ENCODE results near the gene DHRS2. TPM values are rescaled to one million over a fixed set of nuclear protein-coding genes. Genes with fewer than 3 reads are reported as not detected.

DHRS2 gene
- total and polyA plus RNA-seq, 10 of the 15 experiments (the other 5 are each of a cell fraction or from before 2014, with no cell fraction given), result 0.09 to 1.8 (median 0.73) TPM; not detected in 1

- no peaks in the 10 kb centered on the region for H3K4me1 ChIP-seq (ENCODE audit: control insufficient read depth, insufficient read depth, low read length)
- H3K9ac ChIP-seq (ENCODE audit: control insufficient read depth, insufficient read depth, low read length), result no peak overlapping the region
- intact Hi-C loops (cut with micrococcal nuclease; ENCODE audit: unreplicated experiment), result no loop called here
- RAD21 ChIA-PET (ENCODE audit: unreplicated experiment), result interaction anchor here (1.0 kb wide), 1 partner anchor 34 kb away, joined by 7 read pairs; no protein-coding TSS in a partner anchor
- no peaks in the 10 kb centered on the region for H3K36me3 ChIP-seq (ENCODE audit: control insufficient read depth in 2 of 2, insufficient read depth in 2 of 2, low read length in 1 of 2)
- TF ChIP-seq ZSCAN29 (IDR thresholded peaks at IDR 0.05) (no peak), HDGF (IDR thresholded peaks at IDR 0.05) (no peak), KLF5 (IDR thresholded peaks at IDR 0.05; ENCODE audit: partially characterized antibody) (no peak), RBBP5 (conservative IDR thresholded peaks at IDR 0.05) (no peak), BCL11A (IDR thresholded peaks at IDR 0.05; ENCODE audit: low read depth, low read length) (no peak), CBX3 (IDR thresholded peaks at IDR 0.05; ENCODE audit: borderline replicate concordance, low read depth) (no peak), PAX5 (IDR thresholded peaks at IDR 0.05; ENCODE audit: borderline replicate concordance, low read depth, low read length) (no peak), JUND (IDR thresholded peaks at IDR 0.05; ENCODE audit: low read depth, low read length) (no peak), PAX8 (IDR thresholded peaks at IDR 0.05) (no peak)
- H3K27me3 ChIP-seq (replicated peaks in 1 of 2; ENCODE audit: control insufficient read depth in 2 of 2, insufficient read depth in 2 of 2, low read length in 1 of 2), result no peaks in the 10 kb centered on the region
- POLR2A ChIA-PET, result interaction anchor here (0.9 kb wide), 1 partner anchor 8 kb away, joined by 5 read pairs; no protein-coding TSS in a partner anchor
- H3K79me2 ChIP-seq (ENCODE audit: control insufficient read depth, insufficient read depth, low read length), result no peaks in the 10 kb centered on the region
- no peak overlapping the region for H3K4me2 ChIP-seq (ENCODE audit: control insufficient read depth, insufficient read depth)
- CTCF ChIA-PET, result interaction anchor here (0.8 to 6.6 kb wide), 3 partner anchors 10 to 33 kb away, joined by 3 to 49 read pairs (median 8); no protein-coding TSS in a partner anchor
- 65% methylated on average over 4 of the region's 4 CpGs for WGBS (ENCODE audit: insufficient coverage, insufficient replicate concordance, low lambda C conversion rate, missing lambda C conversion rate)
- H3K27ac ChIP-seq (ENCODE audit: control insufficient read depth, insufficient read depth), result no peak overlapping the region
- H3K4me3 ChIP-seq, result no peak overlapping the region
- ATAC-seq (no peak), DNase-seq (ENCODE audit: low read depth, low spot score) (no peak), FAIRE-seq (no peak)
- peaks cover 6% of the 10 kb centered on the region for H3K9me3 ChIP-seq (replicated peaks; ENCODE audit: control insufficient read depth, insufficient read depth, low read length)
- SMC1A ChIA-PET (ENCODE audit: uncharacterized antibody, unreplicated experiment), result interaction anchor here (0.6 to 1.0 kb wide), 3 partner anchors 21 to 104 kb away, joined by 3 read pairs; no protein-coding TSS in a partner anchor
- no peaks in the 10 kb centered on the region for H4K20me1 ChIP-seq (ENCODE audit: control insufficient read depth, insufficient read depth)
- BruUV-seq (replicated peaks), result no TSS peak
- no peak overlapping the region for H2AFZ ChIP-seq (ENCODE audit: control insufficient read depth, low read depth, low read length)
- in situ Hi-C loops (cut with MboI), result no loop called here
Observed at GRCh38 chr14:23622990-23623389, 13.2 kb upstream of the DHRS2 start.

GRCh38 chr14:23623962-23624361, 12.2 kb upstream of the DHRS2 start:
- H3K27me3 ChIP-seq (replicated peaks in 1 of 2; ENCODE audit: control insufficient read depth in 2 of 2, insufficient read depth in 2 of 2, low read length in 1 of 2), result no peaks in the 10 kb centered on the region
- ChIA-PET CTCF (interaction anchor here (6.6 kb wide), 1 partner anchor 9 kb away, joined by 49 read pairs; no protein-coding TSS in a partner anchor), SMC1A (ENCODE audit: uncharacterized antibody, unreplicated experiment) (no interaction called here), POLR2A (no interaction called here), RAD21 (ENCODE audit: unreplicated experiment) (interaction anchor here (1.0 kb wide), 1 partner anchor 35 kb away, joined by 3 read pairs; no protein-coding TSS in a partner anchor)
- ATAC-seq (no peak), FAIRE-seq (no peak), DNase-seq (ENCODE audit: low read depth, low spot score) (no peak)
- no peak overlapping the region for H2AFZ ChIP-seq (ENCODE audit: control insufficient read depth, low read depth, low read length)
- H3K79me2 ChIP-seq (ENCODE audit: control insufficient read depth, insufficient read depth, low read length), result no peaks in the 10 kb centered on the region
- H3K4me3 ChIP-seq, result no peak overlapping the region
- peaks cover 6% of the 10 kb centered on the region for H3K9me3 ChIP-seq (replicated peaks; ENCODE audit: control insufficient read depth, insufficient read depth, low read length)
- no peak overlapping the region for H3K27ac ChIP-seq (ENCODE audit: control insufficient read depth, insufficient read depth)
- no peaks in the 10 kb centered on the region for H3K4me1 ChIP-seq (ENCODE audit: control insufficient read depth, insufficient read depth, low read length)
- intact Hi-C loops (cut with micrococcal nuclease; ENCODE audit: unreplicated experiment), result no loop called here
- no peaks in the 10 kb centered on the region for H3K36me3 ChIP-seq (ENCODE audit: control insufficient read depth in 2 of 2, insufficient read depth in 2 of 2, low read length in 1 of 2)
- no peak overlapping the region for H3K9ac ChIP-seq (ENCODE audit: control insufficient read depth, insufficient read depth, low read length)
- H4K20me1 ChIP-seq (ENCODE audit: control insufficient read depth, insufficient read depth), result no peaks in the 10 kb centered on the region
- in situ Hi-C loops (cut with MboI), result no loop called here
- no TSS peak for BruUV-seq (replicated peaks)
- no peak overlapping the region for H3K4me2 ChIP-seq (ENCODE audit: control insufficient read depth, insufficient read depth)
- TF ChIP-seq NR2F1 (conservative IDR thresholded peaks at IDR 0.05) (no peak), MAX (IDR thresholded peaks at IDR 0.05; ENCODE audit: low read depth, low read length) (no peak), SMARCA5 (IDR thresholded peaks at IDR 0.05) (no peak), NFYA (IDR thresholded peaks at IDR 0.05; ENCODE audit: borderline replicate concordance, low read depth, low read length) (no peak), CHD2 (IDR thresholded peaks at IDR 0.05; ENCODE audit: borderline replicate concordance, low read depth, low read length) (no peak), ZNF274 (IDR thresholded peaks at IDR 0.05; ENCODE audit: insufficient read depth, insufficient read length) (no peak), TCF3 (IDR thresholded peaks at IDR 0.05; ENCODE audit: borderline replicate concordance, insufficient read depth, low read depth, low read length) (no peak), CBX5 (IDR thresholded peaks at IDR 0.05; ENCODE audit: low read depth) (no peak), IKZF1 (conservative IDR thresholded peaks at IDR 0.05) (no peak), SMAD5 (IDR thresholded peaks at IDR 0.05; ENCODE audit: low read depth) (no peak), ZNF24 (IDR thresholded peaks at IDR 0.05) (no peak), STAT1 (conservative IDR thresholded peaks at IDR 0.05) (no peak), SREBF2 (IDR thresholded peaks at IDR 0.05; ENCODE audit: low read length) (no peak), IRF4 (IDR thresholded peaks at IDR 0.05; ENCODE audit: low read depth, low read length) (no peak), PML (IDR thresholded peaks at IDR 0.05; ENCODE audit: low read length) (no peak), FOS (IDR thresholded peaks at IDR 0.05; ENCODE audit: borderline replicate concordance, extremely low read depth, insufficient read length) (no peak)

Measured in GM12878 (cell line).